Measurements from ENCODE around the gene UNC45A.

Gene UNC45A

DNA sequence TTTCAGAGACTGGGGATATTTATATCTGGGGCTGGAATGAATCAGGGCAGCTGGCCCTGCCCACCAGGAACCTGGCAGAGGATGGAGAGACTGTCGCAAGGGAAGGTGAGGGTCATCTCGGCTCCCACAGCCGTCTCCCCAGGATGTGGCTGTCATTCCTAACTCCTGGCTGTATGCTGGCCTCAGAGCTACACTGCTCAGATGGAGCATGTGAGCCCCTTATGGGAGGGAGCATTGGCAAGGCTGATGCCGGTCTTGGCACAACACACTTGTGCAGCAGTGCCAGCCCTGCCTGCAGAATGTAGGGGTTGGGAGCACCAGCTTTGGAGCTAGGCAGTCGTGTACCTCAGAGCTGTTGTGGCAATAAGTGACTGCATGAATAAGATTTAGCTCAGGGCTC is 24.8 kb downstream of the UNC45A start:
- no peak overlapping the region for H3K4me3 ChIP-seq (replicated peaks; ENCODE audit: low read depth, low read length)
- no peak for TF ChIP-seq CTCF (IDR thresholded peaks at IDR 0.05; ENCODE audit: low read length, missing control alignments)
- peak; percentile 21 for DNase-seq (ENCODE audit: low read depth)

- no peak overlapping the region for H3K4me3 ChIP-seq (replicated peaks; ENCODE audit: low read depth, low read length)
- TF ChIP-seq CTCF (IDR thresholded peaks at IDR 0.05; ENCODE audit: low read length, missing control alignments), result no peak
- DNase-seq (ENCODE audit: low read depth), result no peak
These were observed 25.4 kb downstream of the UNC45A start for GRCh38 chr15:90960298-90961091.

DNA sequence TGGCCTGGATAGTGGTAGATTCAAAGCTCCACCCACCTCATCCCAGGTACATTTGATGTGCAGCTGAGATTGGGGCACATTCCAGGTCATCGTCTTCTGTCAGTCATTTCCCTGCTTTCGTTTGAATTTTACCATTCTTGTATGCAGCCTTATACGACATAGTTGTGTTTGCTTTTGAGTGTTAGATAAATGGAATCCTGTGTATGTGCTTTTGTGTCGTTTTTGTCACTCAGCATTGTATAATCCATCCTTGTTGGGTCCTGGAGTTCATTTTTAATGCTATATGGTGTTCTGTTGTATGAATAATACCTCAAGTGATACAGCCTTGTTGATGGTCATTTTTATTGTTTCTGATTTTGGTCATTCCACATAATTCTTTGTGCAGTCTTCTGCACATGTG is 26.9 kb downstream of the UNC45A start:
- no peak for TF ChIP-seq CTCF (IDR thresholded peaks at IDR 0.05; ENCODE audit: low read length, missing control alignments)
- no peak for DNase-seq (ENCODE audit: low read depth)

DNA sequence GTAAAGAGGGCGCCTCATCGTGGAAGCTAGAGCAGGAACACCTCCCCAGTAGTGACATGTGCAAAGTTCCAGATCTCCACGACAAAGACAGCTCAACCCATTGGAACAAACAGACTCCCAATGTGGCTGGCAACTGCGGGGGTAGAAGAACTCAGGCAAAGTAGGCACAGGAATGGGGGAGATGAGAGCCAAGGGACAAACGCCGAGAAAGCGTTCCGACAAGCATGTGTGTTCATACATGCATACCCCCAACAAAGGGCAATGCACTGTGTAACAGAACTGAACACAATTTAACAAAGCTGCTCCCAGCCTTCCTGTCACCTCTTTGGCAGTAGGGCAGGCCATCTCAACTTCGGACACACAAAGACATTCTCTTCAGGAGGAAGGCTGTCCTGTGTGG is 31.2 kb downstream of the UNC45A start:
- H3K4me3 ChIP-seq (replicated peaks; ENCODE audit: low read depth, low read length), result no peak overlapping the region
- no peak for DNase-seq (ENCODE audit: low read depth)
- no peak for TF ChIP-seq CTCF (IDR thresholded peaks at IDR 0.05; ENCODE audit: low read length, missing control alignments)

More for the DNA sequence above, 26.9 kb downstream of the UNC45A start:
- no peak overlapping the region for H3K4me3 ChIP-seq (replicated peaks; ENCODE audit: low read depth, low read length)

DNA sequence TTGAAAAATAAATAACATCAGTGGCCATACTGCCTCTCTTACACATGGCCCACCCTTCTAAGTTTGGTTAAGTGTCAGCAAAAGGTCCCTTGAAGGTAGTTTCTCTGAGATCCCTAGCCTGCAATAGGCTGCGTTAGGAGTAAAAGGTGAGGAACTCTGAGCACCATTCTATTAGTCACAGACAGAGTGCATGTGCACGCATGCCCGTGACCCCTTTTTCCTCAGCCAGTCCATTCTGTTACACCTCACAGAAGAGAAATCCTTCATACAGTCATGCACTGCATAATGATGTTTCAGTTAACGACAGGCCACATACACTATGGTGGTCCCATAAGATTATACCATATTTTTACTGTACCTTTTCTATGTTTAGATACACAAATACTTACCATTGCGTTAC is 32.1 kb downstream of the UNC45A start:
- TF ChIP-seq CTCF (IDR thresholded peaks at IDR 0.05; ENCODE audit: low read length, missing control alignments), result no peak
- no peak overlapping the region for H3K4me3 ChIP-seq (replicated peaks; ENCODE audit: low read depth, low read length)
- no peak for DNase-seq (ENCODE audit: low read depth)

DNA sequence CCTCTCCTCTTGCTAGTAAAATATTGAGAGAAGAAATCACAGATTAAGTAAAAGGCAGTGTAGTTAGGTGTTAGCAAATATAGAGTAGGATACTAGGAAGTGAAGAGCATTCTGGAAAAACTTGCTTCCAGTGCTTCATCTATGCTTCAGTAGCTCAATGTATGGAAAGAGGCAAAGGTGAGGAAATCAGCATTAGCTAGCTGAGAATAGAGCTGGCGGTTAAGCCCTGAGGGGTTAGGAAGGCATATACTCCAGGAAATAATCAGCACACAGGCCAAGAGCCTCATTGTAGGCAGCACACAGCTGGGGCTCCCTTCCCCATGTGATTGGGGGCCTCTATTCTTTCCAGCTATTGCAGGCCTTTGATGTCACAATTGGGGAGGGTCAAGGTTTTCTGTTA is 33.3 kb downstream of the UNC45A start:
- H3K4me3 ChIP-seq (replicated peaks; ENCODE audit: low read depth, low read length), result no peak overlapping the region
- DNase-seq (ENCODE audit: low read depth), result no peak
- no peak for TF ChIP-seq CTCF (IDR thresholded peaks at IDR 0.05; ENCODE audit: low read length, missing control alignments)

DNA sequence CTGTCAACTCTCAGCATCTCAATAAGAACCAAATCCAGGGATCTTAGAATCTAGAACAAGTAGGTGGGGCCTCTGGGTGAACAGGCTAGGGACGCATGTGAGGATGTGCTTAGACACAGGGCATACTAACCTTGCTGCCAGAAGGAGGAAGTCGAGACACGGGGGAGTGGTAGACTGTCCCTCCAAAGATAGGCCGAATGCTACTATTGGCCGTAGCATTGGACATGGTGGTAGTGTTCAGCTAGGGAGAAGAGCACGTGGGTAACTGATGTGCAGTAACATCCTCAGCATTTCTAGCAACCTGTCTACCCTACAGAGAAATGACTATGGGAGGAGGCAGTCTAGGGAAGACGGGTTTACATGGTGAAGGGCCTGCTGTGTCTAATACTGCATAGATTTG is 35.2 kb downstream of the UNC45A start:
- no peak for DNase-seq (ENCODE audit: low read depth)
- no peak overlapping the region for H3K4me3 ChIP-seq (replicated peaks; ENCODE audit: low read depth, low read length)
- no peak for TF ChIP-seq CTCF (IDR thresholded peaks at IDR 0.05; ENCODE audit: low read length, missing control alignments)
